AG04450 (cell line): ENCODE data around the gene ATP6V1C2. TPM values are rescaled to one million over a fixed set of nuclear protein-coding genes. Genes with fewer than 3 reads are reported as not detected.

ENCODE experiments used
- CTCF ChIA-PET: fragments of 300-600, 350-600 bp; formaldehyde crosslinking; extraction: SDS; loops from one replicate; lab custom pipeline; 2022; ENCODE audit warnings: antibody characterized with exemption, inconsistent platforms; lab: Charles Lee
- POLR2A ChIA-PET: fragments of 350-600 bp; formaldehyde crosslinking; extraction: SDS; loops from one replicate; lab custom pipeline; 2021; ENCODE audit warnings: antibody characterized with exemption, inconsistent platforms; lab: Yijun Ruan, JAX
- DNase-seq: peaks from one replicate; pipeline ENCODE4 v3.0.0-alpha.2; 2011; ENCODE audit warnings: low read depth, low spot score
- H3K27ac ChIP-seq: one replicate; pipeline ENCODE4 v1.5.1; 2012; ENCODE audit warnings: low read depth, low read length, control low read depth
- H3K27me3 ChIP-seq: one replicate; pipeline ENCODE4 v1.6.0; 2012; ENCODE audit warnings: low read length; ENCODE audit not compliant: control insufficient read depth, insufficient read depth
- H3K4me3 ChIP-seq: 2 replicates; pipeline ENCODE4 v1.5.1; 2011; ENCODE audit warnings: mild to moderate bottlenecking, low read depth, low read length, control low read depth
- H3K9me3 ChIP-seq: 2 replicates; pipeline ENCODE4 v1.5.1; 2012; ENCODE audit warnings: low read length; ENCODE audit not compliant: control insufficient read depth, insufficient read depth
- polyA plus RNA-seq: library from polyadenylated mRNA; depleted of rRNA; stranded (reverse); fragments of >200 nt; gene quantifications from 2 replicates; pipeline ENCODE4 v1.2.3, GENCODE V29; 2011
- TF ChIP-seq, protein P1 (sequence below): IDR thresholded peaks from 2 replicates; pipeline ENCODE4 v1.5.1; 2011; ENCODE audit warnings: low read depth, low read length, control low read depth, inconsistent platforms

Gene ATP6V1C2
- polyA plus RNA-seq, 1 experiment: 0.14 TPM

DNA sequence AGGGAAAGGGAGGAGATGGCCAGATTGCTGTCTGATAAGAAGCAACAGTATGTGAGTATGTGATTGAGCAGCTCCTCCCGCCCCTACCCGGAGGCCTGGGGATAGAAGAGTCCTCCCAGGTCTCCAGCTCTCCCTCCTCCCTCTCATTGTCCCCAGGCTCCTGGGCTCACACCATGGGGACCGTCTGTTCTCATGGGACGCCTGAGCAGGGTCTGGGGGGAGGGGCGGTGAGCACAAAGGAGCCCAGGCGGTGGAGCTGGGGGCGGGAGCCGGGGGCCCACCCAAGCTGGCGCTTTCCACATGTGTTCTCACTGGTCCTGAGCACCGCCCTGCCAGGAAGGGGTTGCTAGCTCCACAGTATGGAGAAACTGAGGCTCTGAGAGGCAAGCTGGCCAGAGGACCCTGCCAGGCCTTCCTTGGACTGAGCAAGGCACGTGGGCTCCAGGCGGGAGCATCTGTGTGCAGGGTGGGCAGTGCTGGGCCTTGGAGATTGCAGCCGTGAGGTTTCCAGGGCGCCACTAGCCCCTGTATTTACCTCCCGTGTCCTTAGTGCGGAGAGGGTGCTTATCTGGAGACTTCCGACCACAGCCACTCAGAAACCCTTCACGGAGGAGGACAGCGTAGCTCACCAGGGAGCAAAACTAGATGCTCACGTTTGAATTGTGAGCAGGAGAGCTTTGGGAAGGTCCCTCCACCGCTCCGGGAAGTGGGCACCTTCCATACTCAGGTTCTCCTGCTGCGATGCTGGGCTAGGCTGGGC, 53.8 kb downstream of the ATP6V1C2 start:
- TF ChIP-seq, protein P1, sequence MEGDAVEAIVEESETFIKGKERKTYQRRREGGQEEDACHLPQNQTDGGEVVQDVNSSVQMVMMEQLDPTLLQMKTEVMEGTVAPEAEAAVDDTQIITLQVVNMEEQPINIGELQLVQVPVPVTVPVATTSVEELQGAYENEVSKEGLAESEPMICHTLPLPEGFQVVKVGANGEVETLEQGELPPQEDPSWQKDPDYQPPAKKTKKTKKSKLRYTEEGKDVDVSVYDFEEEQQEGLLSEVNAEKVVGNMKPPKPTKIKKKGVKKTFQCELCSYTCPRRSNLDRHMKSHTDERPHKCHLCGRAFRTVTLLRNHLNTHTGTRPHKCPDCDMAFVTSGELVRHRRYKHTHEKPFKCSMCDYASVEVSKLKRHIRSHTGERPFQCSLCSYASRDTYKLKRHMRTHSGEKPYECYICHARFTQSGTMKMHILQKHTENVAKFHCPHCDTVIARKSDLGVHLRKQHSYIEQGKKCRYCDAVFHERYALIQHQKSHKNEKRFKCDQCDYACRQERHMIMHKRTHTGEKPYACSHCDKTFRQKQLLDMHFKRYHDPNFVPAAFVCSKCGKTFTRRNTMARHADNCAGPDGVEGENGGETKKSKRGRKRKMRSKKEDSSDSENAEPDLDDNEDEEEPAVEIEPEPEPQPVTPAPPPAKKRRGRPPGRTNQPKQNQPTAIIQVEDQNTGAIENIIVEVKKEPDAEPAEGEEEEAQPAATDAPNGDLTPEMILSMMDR: no peak
- CTCF ChIA-PET: no interaction called here
- H3K27me3 ChIP-seq: peaks cover 3% of the 10 kb centered on the region
- H3K4me3 ChIP-seq: no peak overlapping the region
- no peak overlapping the region for H3K27ac ChIP-seq
- no peak for DNase-seq
- POLR2A ChIA-PET: interaction anchor here (0.5 kb wide), 1 partner anchor 252 kb away, joined by 5 read pairs; no protein-coding TSS in a partner anchor
- no peaks in the 10 kb centered on the region; the same call in 1 of the 2 replicates for H3K9me3 ChIP-seq

DNA sequence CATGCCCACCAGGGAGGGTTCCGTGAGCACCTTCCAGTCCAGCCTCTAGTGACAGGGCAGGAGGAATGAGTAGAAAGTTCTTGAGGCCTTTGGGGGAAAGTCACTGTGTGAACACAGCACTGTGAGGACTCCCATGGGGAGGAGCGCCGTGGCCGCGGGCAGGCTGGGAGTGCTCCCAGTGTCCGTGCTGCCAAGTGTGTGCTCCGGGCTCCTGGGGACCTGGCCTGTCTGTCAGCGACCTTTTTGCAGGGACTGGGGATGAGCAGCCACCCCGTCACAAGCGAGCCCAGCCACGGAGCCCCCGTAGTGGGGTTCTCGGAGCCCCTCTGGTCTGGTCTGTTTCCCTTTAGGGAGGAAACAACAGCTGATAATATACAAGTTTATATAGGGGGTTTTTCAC, 54.4 kb downstream of the ATP6V1C2 start:
- POLR2A ChIA-PET: no interaction called here
- TF ChIP-seq, protein P1: no peak
- Histone ChIP-seq H3K27ac (no peak overlapping the region), H3K9me3 (no peaks in the 10 kb centered on the region; the same call in 1 of the 2 replicates), H3K4me3 (no peak overlapping the region), H3K27me3 (peaks cover 1% of the 10 kb centered on the region)
- no peak for DNase-seq
- CTCF ChIA-PET: no interaction called here

DNA sequence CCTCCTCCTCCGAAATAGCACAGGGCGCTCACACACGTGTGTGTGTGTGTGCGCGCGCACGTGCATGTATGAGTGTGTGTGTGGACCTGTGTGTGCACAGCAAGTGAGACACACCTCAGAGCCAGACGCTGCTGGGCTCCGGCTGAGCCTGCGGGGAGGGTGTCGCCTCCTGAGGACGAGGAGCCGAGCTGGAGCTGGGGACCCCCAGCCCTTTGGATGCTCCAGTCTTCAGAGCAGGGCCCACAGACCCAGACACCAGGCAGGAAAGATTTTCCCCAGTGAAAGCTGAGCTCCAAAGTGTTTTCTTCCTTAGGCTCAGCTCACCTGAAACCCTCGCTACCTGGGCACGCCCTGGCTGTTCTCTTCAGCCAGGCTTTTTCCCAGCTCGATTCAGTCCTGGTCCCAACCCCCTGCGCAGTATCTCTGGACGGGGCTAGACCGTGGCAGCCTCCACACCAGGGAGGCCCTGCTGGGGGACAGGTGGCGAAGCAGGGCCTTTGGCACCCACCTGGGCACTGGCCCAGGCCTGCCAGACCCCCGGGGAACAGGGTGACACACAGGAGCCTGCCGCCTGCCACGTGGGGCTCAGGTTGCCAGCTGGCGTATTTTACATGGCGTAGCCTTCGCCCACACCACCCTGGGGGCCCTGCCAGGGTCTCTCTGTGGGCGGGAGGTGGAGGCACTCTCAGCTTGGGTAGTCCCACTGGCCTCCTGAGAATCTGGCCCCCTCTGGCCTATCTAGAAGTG, 55.0 kb downstream of the ATP6V1C2 start:
- H3K4me3 ChIP-seq: no peak overlapping the region
- TF ChIP-seq, protein P1: no peak
- no peaks in the 10 kb centered on the region for H3K27me3 ChIP-seq
- H3K9me3 ChIP-seq: no peaks in the 10 kb centered on the region; the same call in 1 of the 2 replicates
- ChIA-PET POLR2A (no interaction called here), CTCF (no interaction called here)
- no peak for DNase-seq
- H3K27ac ChIP-seq: no peak overlapping the region

DNA sequence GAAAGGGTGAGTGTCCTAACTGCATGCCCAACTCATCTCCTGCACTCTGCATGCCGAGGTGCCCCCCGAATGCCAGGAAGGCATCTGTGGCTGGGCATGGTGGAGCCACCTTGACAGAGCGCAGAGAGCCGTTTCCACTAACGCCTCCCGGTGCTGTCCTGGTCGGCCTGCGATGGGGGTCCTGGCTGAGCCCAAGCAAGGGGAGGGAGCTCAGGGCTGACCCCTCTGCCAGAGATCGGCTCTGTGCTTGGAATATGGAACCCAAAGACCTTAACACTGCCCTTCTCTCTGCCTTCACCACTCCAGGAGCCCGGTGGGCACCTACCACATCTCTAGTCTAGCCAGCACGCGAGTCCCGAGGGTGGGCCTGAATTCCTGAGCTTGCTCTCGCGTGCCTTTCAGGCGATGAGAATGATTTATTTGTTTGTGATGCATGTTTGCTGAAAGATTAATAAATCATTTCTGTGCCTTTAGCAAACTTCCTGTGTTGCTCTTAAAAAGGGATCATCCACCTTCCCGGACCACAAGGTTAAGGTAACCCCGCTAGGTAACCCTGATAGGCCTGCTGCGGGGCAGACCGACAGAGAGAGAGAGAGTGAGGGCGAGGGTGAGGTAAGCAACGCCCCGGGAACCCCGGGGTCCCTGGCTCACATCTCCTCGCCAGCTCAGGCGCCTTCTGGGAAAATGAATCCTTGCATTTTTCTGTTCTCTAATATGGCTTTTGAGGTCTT, 55.8 kb downstream of the ATP6V1C2 start:
- ChIA-PET POLR2A (interaction anchor here (0.6 kb wide), 1 partner anchor 44 kb away, joined by 4 read pairs; no protein-coding TSS in a partner anchor), CTCF (no interaction called here)
- H3K27ac ChIP-seq: no peak overlapping the region
- no peaks in the 10 kb centered on the region for H3K27me3 ChIP-seq
- H3K4me3 ChIP-seq: no peak overlapping the region
- TF ChIP-seq, protein P1: no peak
- no peaks in the 10 kb centered on the region; the same call in 1 of the 2 replicates for H3K9me3 ChIP-seq
- DNase-seq: no peak
